Spleen (tissue), 11 donors: Measurements from ENCODE around the gene TM9SF2. TPM values are rescaled to one million over a fixed set of nuclear protein-coding genes. Genes with fewer than 3 reads are reported as not detected.

Experiments
- DNase-seq: peaks from one replicate; pipeline ENCODE4 v3.0.0-alpha.2; 2020
- H3K27ac ChIP-seq, 8 donors: fragments of 200-600 bp; sonication (generic) in 7 of 8; 1 replicate in 4 of 8; 2 replicates in 4 of 8; pipeline versions ENCODE4 v1.5.0 to v1.8.0; 2016 to 2021; ENCODE audit warnings: inconsistent platforms in 4 of 8, mild to moderate bottlenecking in 4 of 8, moderate library complexity in 1 of 8
- H3K27me3 ChIP-seq, 7 donors: fragments of 200-600 bp; sonication (generic) in 6 of 7; replicated peaks in 1 of 7; 1 replicate in 4 of 7; 2 replicates in 3 of 7; pipeline versions ENCODE4 v1.5.0 to v1.8.0; 2016 to 2021; ENCODE audit warnings: inconsistent platforms in 3 of 7, mild to moderate bottlenecking in 1 of 7
- H3K36me3 ChIP-seq, 6 donors: fragments of 200-600 bp; sonication (generic) in 5 of 6; 1 replicate in 4 of 6; 2 replicates in 2 of 6; pipeline versions ENCODE4 v1.5.0 to v1.8.0; 2016 to 2021; ENCODE audit warnings: inconsistent platforms in 2 of 6
- H3K4me1 ChIP-seq, 6 donors: fragments of 200-600 bp; sonication (generic) in 5 of 6; 1 replicate in 3 of 6; 2 replicates in 3 of 6; pipeline versions ENCODE4 v1.5.0 to v1.8.0; 2016 to 2021; ENCODE audit warnings: inconsistent platforms in 3 of 6
- H3K4me3 ChIP-seq, 8 donors: fragments of 200-600 bp; sonication (generic) in 7 of 8; 1 replicate in 4 of 8; 2 replicates in 4 of 8; pipeline versions ENCODE4 v1.5.0 to v1.8.0; 2016 to 2021; ENCODE audit warnings: inconsistent platforms in 4 of 8, mild to moderate bottlenecking in 4 of 8, moderate library complexity in 2 of 8
- H3K9me3 ChIP-seq, 8 donors: fragments of 200-600 bp; sonication (generic) in 7 of 8; 1 replicate in 4 of 8; 2 replicates in 4 of 8; pipeline versions ENCODE4 v1.5.0 to v1.8.0; 2016 to 2021; ENCODE audit warnings: inconsistent platforms in 4 of 8
- POLR2A ChIP-seq, 3 donors: fragments of 450-650 bp; IDR thresholded peaks; one replicate each; pipeline ENCODE4 v1.5.1; 2017; ENCODE audit warnings: antibody characterized with exemption in 3 of 3, mild to moderate bottlenecking in 1 of 3
- POLR2AphosphoS5 ChIP-seq, 3 donors: sonication (generic); formaldehyde crosslinking; IDR thresholded peaks; one replicate each; pipeline ENCODE4 v1.5.1; 2017; ENCODE audit warnings: antibody characterized with exemption in 3 of 3
- WGBS, 5 donors: extraction: QIAGEN DNeasy Blood & Tissue Kit in 3 of 5; methylation state at CpG; one replicate each; pipeline versions ENCODE4 v1.1.5 to v1.1.7; 2013 to 2018; 5-methylcytosine and 5-hydroxymethylcytosine counted together
- intact Hi-C: fragments of 100-400 bp; cut with DNase I; formaldehyde crosslinking; loops from one replicate; pipeline ENCODE4 v1.15.0; 2023; ENCODE audit warnings: low total_unique reads
- polyA plus RNA-seq, 3 donors: library from polyadenylated mRNA; stranded (reverse); fragments of 200-250 nt; gene quantifications; one replicate each; pipeline ENCODE4 v1.2.1, GENCODE V29; 2013
- total RNA-seq, 7 donors: library from RNA; depleted of rRNA in 3 of 7; stranded (reverse); fragments of >200 nt in 3 of 7; fragmentation: NEBNext Ultra II Directional in 4 of 7; extraction: Animal tissue kit (Norgen Biotek cat#: 25700) in 4 of 7; gene quantifications; one replicate each; pipeline versions ENCODE4 v1.1.0 to v1.2.1, GENCODE V29; 2016 to 2021
- TF ChIP-seq, protein P1 (sequence below), 11 experiments: fragments of 200-600 bp in 7 of 11; fragments of 450-650 bp in 4 of 11; sonication (generic) in 4 of 11; IDR thresholded peaks in 8 of 11; conservative IDR thresholded peaks in 3 of 11; 1 replicate in 7 of 11; 2 replicates in 4 of 11; pipeline versions ENCODE4 v1.4.0 to v1.8.0; 2016 to 2021; ENCODE audit warnings: antibody characterized with exemption in 11 of 11, inconsistent platforms in 4 of 11, mild to moderate bottlenecking in 1 of 11
- donor health status: healthy with polysubstance abuse.
- donor health status: DM: no; HTN: no; CAD: no; lungs with moderate emphysema.
- donor health status: DM: no; HTN: no; CAD: no.
- donor health status: Bipolar disorder and iron deficiency.
- donor health status: healthy.
- donor health status: DM: no; HTN: no; CAD: no.
- donor health status: DM: yes; HTN: yes; CAD: no.

The TM9SF2 gene
- total and polyA plus RNA-seq, 10 donors, result 28.8 to 134 (median 93.7) TPM

DNA sequence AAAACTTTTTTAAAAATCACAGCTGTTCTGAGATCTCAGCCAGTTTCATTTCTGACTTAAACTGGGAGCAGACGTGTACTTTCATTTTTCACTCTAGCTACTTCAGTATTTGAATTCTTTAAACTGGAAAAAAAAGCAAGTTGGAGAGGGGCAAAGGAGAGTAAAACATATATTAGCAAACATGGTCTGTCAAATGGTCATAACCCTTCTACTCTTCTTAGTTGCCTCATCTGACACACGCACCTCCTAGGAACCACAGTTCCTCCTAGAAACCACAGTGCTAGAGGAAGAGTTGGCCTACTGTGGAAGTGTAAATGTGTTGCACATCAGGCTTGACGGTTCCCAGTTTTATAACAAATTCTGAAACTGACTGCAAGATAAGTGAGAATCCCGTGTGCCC, 47.2 kb downstream of the TM9SF2 start:
- no peak for DNase-seq
- Histone ChIP-seq H3K27me3 (no peaks in the 10 kb centered on the region), H3K36me3 (peaks cover 4 to 100% (median 74%) of the 10 kb centered on the region in 6 donors), H3K27ac (peak overlapping the region in 7 of 8 donors; percentile 18 to 65 (median 45)), H3K4me3 (no peak overlapping the region), H3K9me3 (no peaks in the 10 kb centered on the region), H3K4me1 (peaks cover 3 to 57% (median 27%) of the 10 kb centered on the region in 6 donors)
- intact Hi-C loops, result no loop called here
- peak in 1 of 3 donors; percentile 23 for TF ChIP-seq POLR2AphosphoS5 (IDR thresholded peaks at IDR 0.05)
- TF ChIP-seq POLR2A (IDR thresholded peaks at IDR 0.05), result no peak
- WGBS, 5 donors, result 25 to 62% (median 37%) methylated on average over 4 of the region's 4 CpGs

- Histone ChIP-seq H3K27me3 (no peaks in the 10 kb centered on the region), H3K27ac (no peak overlapping the region), H3K36me3 (peaks cover 0 to 100% (median 79%) of the 10 kb centered on the region in 6 donors), H3K9me3 (no peaks in the 10 kb centered on the region), H3K4me1 (peaks cover 0 to 14% (median 8%) of the 10 kb centered on the region in 6 donors), H3K4me3 (no peak overlapping the region)
- WGBS, 5 donors, result 82 to 91% (median 84%) methylated on average over 5 of the region's 5 CpGs
- no peak for TF ChIP-seq POLR2AphosphoS5 (IDR thresholded peaks at IDR 0.05)
- TF ChIP-seq, protein P1, sequence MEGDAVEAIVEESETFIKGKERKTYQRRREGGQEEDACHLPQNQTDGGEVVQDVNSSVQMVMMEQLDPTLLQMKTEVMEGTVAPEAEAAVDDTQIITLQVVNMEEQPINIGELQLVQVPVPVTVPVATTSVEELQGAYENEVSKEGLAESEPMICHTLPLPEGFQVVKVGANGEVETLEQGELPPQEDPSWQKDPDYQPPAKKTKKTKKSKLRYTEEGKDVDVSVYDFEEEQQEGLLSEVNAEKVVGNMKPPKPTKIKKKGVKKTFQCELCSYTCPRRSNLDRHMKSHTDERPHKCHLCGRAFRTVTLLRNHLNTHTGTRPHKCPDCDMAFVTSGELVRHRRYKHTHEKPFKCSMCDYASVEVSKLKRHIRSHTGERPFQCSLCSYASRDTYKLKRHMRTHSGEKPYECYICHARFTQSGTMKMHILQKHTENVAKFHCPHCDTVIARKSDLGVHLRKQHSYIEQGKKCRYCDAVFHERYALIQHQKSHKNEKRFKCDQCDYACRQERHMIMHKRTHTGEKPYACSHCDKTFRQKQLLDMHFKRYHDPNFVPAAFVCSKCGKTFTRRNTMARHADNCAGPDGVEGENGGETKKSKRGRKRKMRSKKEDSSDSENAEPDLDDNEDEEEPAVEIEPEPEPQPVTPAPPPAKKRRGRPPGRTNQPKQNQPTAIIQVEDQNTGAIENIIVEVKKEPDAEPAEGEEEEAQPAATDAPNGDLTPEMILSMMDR (IDR thresholded peaks at IDR 0.05 in 8 of 11, conservative IDR thresholded peaks at IDR 0.05 in 3 of 11), result no peak
- no peak for TF ChIP-seq POLR2A (IDR thresholded peaks at IDR 0.05)
- intact Hi-C loops, result no loop called here
- no peak for DNase-seq
These were observed 51.8 kb downstream of the TM9SF2 start for GRCh38 chr13:99553033-99553432.

DNA sequence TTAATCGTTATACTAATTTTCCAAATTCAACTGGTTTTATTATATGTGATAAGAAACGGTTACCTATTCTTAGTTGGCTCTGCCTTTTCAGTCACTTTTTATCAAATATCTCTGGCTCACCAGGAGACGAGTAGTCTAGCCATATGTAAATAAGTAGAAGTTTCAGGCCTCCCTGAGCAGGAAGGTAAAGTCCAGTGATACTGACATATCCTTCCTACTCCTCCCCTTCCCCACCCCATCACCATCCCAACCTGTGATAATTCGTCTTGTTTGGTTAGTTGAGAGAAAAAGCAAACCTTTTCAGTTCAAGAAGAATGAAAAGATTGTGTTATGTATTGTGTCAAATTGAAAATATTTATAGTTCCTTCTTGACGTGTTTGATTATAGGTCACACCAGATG, 53.9 kb downstream of the TM9SF2 start:
- no peak for DNase-seq
- no peaks in the 10 kb centered on the region for H3K9me3 ChIP-seq
- H3K27ac ChIP-seq, result no peak overlapping the region
- H3K4me3 ChIP-seq, result no peak overlapping the region
- no peaks in the 10 kb centered on the region for H3K4me1 ChIP-seq
- TF ChIP-seq POLR2A (IDR thresholded peaks at IDR 0.05) (no peak), POLR2AphosphoS5 (IDR thresholded peaks at IDR 0.05) (no peak)
- TF ChIP-seq, protein P1 (IDR thresholded peaks at IDR 0.05 in 8 of 11, conservative IDR thresholded peaks at IDR 0.05 in 3 of 11), result no peak
- intact Hi-C loops, result no loop called here
- H3K27me3 ChIP-seq, result no peaks in the 10 kb centered on the region
- 77 to 85% (median 82%) methylated on average over 5 of the region's 5 CpGs for WGBS, 5 donors
- peaks cover 0 to 100% (median 80%) of the 10 kb centered on the region in 6 donors for H3K36me3 ChIP-seq

DNA sequence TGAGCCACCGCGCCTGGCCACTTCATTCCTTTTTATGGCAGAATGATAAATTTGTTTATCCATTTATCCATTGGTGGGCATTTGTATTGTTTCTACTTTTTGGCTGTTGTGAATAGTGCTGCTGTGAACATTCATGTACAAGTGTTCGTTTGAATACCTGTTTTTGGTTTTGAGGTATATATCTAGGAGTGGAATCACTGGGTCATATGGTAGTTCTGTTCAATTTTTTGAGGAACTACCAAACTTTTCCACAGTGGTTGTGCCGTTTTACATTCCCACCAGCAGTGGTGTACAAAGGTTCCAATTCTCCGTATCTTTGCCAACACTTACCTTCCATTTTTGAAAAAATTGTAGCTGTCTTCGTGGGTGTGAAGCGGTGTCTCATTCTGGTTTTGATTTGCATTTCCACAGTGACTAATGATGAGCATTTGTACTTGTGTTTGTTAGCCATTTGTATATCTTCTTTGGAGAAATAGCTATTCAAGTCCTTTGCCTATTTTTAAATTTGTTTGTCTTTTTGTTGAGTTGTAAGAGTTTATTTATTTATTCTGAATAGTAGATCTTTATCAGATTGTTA, 55.7 kb downstream of the TM9SF2 start:
- 89 to 94% (median 92%) methylated on average over 7 of the region's 7 CpGs for WGBS, 5 donors
- TF ChIP-seq POLR2AphosphoS5 (IDR thresholded peaks at IDR 0.05) (no peak), POLR2A (IDR thresholded peaks at IDR 0.05) (no peak)
- TF ChIP-seq, protein P1 (IDR thresholded peaks at IDR 0.05 in 8 of 11, conservative IDR thresholded peaks at IDR 0.05 in 3 of 11), result no peak
- Histone ChIP-seq H3K9me3 (no peaks in the 10 kb centered on the region), H3K4me3 (no peak overlapping the region), H3K36me3 (peaks cover 0 to 100% (median 79%) of the 10 kb centered on the region in 6 donors), H3K27ac (no peak overlapping the region), H3K27me3 (no peaks in the 10 kb centered on the region), H3K4me1 (no peaks in the 10 kb centered on the region)
- DNase-seq, result no peak
- intact Hi-C loops, result no loop called here
